ENCODE results near the gene MAD1L1.

DNA sequence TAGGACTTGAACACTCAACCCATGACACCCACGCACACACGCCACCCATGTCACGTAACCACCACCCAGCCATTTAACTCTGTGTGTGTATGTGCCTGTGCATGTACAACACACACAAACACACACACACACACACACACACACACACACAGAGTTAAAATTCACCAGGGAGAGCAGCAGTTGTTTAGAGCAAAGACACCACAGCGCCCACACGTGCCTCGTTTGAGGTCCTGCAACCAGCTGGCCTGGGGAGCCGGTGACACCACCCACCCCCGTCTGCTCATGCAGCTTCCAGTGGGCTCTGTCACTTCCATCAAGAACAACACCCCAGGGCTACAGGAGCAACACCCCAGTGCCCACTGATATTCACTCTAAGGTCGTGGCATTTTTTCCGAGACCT, 465.2 kb downstream of the MAD1L1 start:
- no peak for TF ChIP-seq POLR2AphosphoS5 (IDR thresholded peaks at IDR 0.05)
- TF ChIP-seq, protein P1, sequence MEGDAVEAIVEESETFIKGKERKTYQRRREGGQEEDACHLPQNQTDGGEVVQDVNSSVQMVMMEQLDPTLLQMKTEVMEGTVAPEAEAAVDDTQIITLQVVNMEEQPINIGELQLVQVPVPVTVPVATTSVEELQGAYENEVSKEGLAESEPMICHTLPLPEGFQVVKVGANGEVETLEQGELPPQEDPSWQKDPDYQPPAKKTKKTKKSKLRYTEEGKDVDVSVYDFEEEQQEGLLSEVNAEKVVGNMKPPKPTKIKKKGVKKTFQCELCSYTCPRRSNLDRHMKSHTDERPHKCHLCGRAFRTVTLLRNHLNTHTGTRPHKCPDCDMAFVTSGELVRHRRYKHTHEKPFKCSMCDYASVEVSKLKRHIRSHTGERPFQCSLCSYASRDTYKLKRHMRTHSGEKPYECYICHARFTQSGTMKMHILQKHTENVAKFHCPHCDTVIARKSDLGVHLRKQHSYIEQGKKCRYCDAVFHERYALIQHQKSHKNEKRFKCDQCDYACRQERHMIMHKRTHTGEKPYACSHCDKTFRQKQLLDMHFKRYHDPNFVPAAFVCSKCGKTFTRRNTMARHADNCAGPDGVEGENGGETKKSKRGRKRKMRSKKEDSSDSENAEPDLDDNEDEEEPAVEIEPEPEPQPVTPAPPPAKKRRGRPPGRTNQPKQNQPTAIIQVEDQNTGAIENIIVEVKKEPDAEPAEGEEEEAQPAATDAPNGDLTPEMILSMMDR (IDR thresholded peaks at IDR 0.05) = no peak
